Middle frontal gyrus (tissue), 1 donor: ENCODE measurements around the gene SH2D3C.

Experiments
- DNase-seq: peaks from one replicate; pipeline ENCODE4 v3.0.0-alpha.2; 2015; ENCODE audit warnings: low spot score; ENCODE audit errors: extremely low spot score

SH2D3C gene, protein sequence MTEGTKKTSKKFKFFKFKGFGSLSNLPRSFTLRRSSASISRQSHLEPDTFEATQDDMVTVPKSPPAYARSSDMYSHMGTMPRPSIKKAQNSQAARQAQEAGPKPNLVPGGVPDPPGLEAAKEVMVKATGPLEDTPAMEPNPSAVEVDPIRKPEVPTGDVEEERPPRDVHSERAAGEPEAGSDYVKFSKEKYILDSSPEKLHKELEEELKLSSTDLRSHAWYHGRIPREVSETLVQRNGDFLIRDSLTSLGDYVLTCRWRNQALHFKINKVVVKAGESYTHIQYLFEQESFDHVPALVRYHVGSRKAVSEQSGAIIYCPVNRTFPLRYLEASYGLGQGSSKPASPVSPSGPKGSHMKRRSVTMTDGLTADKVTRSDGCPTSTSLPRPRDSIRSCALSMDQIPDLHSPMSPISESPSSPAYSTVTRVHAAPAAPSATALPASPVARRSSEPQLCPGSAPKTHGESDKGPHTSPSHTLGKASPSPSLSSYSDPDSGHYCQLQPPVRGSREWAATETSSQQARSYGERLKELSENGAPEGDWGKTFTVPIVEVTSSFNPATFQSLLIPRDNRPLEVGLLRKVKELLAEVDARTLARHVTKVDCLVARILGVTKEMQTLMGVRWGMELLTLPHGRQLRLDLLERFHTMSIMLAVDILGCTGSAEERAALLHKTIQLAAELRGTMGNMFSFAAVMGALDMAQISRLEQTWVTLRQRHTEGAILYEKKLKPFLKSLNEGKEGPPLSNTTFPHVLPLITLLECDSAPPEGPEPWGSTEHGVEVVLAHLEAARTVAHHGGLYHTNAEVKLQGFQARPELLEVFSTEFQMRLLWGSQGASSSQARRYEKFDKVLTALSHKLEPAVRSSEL

DNA sequence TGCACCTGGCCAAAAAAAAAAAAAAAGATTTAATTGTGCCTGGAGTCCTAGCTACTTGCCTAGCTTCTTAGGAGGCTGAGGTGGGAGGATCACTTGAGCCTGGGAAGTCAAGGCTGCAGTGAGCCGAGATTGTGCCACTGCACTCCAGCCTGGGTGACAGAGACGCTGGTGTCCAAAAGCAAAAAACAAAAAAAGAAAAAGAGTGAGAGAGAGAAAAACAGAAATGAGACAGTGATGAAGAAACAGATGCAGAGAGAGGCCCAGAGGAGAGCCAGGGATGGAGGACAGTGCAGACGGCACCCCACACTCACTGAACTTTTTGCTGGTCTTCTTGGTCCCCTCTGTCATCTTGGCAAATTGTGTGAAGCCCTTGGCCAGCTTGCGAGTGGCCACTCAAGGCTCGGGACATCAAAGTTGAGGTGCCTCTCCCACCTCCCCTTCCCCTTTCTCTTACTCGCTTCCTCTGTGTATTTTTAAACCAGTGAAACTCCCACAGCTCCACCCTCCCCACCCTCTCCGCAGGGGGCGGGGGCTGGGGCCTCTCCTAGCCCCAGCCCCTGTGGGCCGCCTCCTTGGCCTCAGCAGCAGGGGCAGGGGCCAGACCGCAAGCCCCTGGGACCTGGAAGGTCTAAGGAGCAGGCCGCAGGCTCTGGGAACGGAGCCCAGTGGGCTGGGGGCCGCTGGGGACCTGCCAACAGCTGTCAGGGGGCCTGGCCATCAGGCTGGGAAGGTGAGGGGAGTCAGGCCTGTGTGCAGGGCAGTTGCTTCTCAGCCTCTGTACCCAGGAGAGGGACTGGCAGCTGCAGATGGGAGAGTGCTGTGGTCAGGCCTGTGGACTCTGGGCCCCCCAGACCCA lies at the start of gene SH2D3C:
SH2D3C (minus strand) TSS at position 387 of the 856 bp plus-strand sequence; CDS start at position 348, 39 bp downstream.
- no peak for DNase-seq

- DNase-seq, result no peak
Observed at GRCh38 chr9:127826253-127826913, 47.9 kb upstream of the SH2D3C start.

GRCh38 chr9:127825319-127826051 lies 47.0 kb upstream of the SH2D3C start:
- no peak for DNase-seq

- no peak for DNase-seq
Observed at GRCh38 chr9:127822108-127822507, 43.6 kb upstream of the SH2D3C start.

DNA sequence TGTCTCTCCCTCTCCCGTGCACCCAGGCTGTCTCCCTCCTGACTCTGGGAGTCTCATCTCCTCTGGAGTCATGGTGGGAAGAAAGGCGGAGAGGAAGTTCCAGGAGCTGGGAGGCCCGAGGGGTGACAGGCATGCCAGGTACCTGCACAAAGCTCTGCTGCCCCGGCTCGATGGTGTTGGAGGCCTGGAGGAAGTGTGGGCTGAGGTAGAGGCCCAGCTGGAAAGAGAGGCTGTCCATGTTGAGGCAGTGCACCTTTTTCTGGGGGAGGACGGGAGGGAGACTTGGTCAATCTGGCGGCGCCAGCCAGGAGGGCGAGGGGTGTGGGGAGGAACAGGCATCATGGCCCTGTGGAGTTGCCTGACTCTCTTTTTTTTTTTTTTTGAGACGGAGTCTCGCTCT lies 40.1 kb upstream of the SH2D3C start:
- no peak for DNase-seq

GRCh38 chr9:127817881-127818434 lies 39.5 kb upstream of the SH2D3C start:
- DNase-seq, result no peak

DNA sequence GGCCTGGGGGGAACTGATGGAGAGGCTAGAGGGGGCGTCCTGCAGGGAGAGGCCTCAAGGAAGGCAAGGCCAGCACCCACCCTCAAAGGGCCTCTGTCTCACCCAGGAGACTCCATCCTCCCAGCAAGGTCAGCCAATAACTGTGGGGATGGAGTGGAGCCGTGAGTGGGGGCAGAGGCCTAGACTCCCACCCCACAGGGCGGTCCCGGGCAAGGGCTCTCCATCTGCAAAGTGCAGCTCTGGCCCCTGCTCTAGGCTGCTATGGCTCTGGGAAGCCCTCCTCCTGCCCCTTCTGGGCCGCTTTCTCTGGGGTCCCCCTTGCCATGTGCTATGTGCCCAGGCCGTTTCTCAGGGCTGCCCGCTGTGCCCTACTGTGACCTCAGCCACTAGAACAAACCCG lies 38.3 kb upstream of the SH2D3C start:
- no peak for DNase-seq

DNA sequence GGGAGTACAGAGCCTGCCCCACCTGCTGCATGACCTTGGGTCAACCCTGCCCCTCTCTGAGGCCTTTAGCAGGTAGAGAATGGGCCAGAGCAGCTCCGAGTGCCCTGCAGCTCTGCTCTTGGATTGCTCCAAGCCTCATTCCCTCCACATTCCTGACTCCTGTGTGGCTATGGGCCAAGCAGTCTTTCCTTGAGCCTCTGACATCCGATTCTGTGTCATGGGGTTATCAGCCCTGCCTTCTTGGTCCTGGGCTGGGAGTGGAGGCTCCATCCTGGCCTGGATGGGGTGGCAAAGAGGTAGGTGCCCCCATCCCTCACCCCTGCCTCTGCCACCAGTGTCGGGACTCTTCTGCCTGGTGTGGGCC lies 37.9 kb upstream of the SH2D3C start:
- no peak for DNase-seq

- no peak for DNase-seq
Observed at GRCh38 chr9:127815512-127816361, 37.3 kb upstream of the SH2D3C start.

DNA sequence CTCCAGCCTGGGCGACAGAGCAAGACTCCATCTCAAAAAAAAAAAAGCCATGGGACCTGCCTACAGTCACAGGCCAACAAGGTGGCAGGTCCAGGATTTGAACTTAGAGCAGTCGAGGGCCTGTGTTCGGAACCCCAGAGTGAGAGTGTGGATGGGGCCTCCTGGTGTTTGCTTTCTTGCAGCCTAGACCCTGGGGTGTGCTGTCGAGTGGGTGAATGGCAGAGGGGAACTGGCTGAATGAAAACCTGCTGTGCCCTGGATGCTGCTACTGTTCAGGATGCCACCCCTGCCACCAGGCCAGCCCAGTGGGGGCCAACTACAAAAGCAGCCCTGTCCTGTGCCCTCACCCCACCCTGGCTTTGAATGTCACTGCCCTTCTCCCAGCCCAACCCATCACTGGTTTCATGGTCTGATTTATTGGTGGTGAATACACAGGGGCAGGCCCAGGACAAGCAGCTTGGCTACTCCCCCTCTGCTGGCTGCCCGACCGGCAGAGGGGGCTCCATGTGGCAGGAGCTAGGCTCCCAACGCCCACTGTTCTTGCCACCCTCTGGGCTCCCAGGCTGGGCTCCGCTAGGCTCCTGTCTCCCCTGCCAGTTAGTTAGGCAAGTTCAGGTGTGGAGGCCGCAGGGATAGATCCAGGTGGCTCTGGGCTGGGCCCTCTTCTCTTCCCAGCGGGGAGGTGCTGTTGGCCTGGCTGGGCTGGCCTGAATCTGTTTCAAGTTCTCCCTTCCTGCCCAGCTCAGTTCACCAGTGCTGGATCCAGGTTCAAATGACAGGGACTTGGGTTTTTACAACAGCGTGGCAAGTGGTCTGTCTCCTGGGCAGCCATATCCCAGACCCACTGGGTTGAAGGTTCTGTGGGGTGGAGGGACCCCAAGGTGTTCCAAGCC lies 36.4 kb upstream of the SH2D3C start:
- no peak for DNase-seq

- no peak for DNase-seq
Observed at GRCh38 chr9:127813686-127814226, 35.3 kb upstream of the SH2D3C start.

- DNase-seq, result no peak
Observed at GRCh38 chr9:127812936-127813675, 34.6 kb upstream of the SH2D3C start.

- no peak for DNase-seq
Observed at GRCh38 chr9:127812011-127812410, 33.5 kb upstream of the SH2D3C start.

GRCh38 chr9:127810378-127811187 lies 32.1 kb upstream of the SH2D3C start:
- DNase-seq, result no peak

GRCh38 chr9:127809540-127810377 lies 31.3 kb upstream of the SH2D3C start:
- no peak for DNase-seq
